K562 (cell line): ENCODE results near the gene CIAO1. TPM values are rescaled to one million over a fixed set of nuclear protein-coding genes. Genes with fewer than 3 reads are reported as not detected.

Experiments
- BCL6 ChIP-seq: fragments of 250-450 bp; sonication (Bioruptor Pico); IDR thresholded peaks from 2 replicates; pipeline ENCODE4 v1.4.0; 2020
- CBX5 ChIP-seq: IDR thresholded peaks from 2 replicates; pipeline ENCODE4 v1.6.1; 2014; ENCODE audit warnings: low read depth, borderline replicate concordance
- FOXK2 ChIP-seq, 2 experiments: fragments of 450-650 bp; IDR thresholded peaks in 1 of 2; conservative IDR thresholded peaks in 1 of 2; 2 replicates each; pipeline ENCODE4 v1.6.1; 2016; ENCODE audit warnings: low read depth in 2 of 2, mild to moderate bottlenecking in 1 of 2
- HCFC1 ChIP-seq: IDR thresholded peaks from 2 replicates; pipeline ENCODE4 v1.6.1; 2012; ENCODE audit warnings: low read depth, low read length, improper control_type of control experiment
- HDAC6 ChIP-seq: IDR thresholded peaks from 2 replicates; pipeline ENCODE4 v1.6.1; 2012; ENCODE audit warnings: low read depth, mild to moderate bottlenecking, control low read depth, inconsistent platforms, low read length, moderate library complexity
- HNRNPH1 ChIP-seq: fragments of 200-400 bp; formaldehyde crosslinking; optimal IDR thresholded peaks from 2 replicates; pipeline ENCODE3; 2017; ENCODE audit warnings: low read depth, mild to moderate bottlenecking, low read length, moderate library complexity
- HNRNPLL ChIP-seq: fragments of 200-400 bp; formaldehyde crosslinking; IDR thresholded peaks from 2 replicates; pipeline ENCODE4 v1.6.1; 2017; ENCODE audit warnings: low read length, low read depth, mild to moderate bottlenecking; ENCODE audit not compliant: poor library complexity, severe bottlenecking
- HSF4 ChIP-seq: fragments of 250-450 bp; sonication (Bioruptor Pico); IDR thresholded peaks from 2 replicates; pipeline ENCODE4 v2.1.2; 2022; ENCODE audit warnings: mild to moderate bottlenecking, moderate library complexity, borderline replicate concordance
- ILK ChIP-seq: fragments of 450-650 bp; IDR thresholded peaks from 2 replicates; pipeline ENCODE4 v1.6.1; 2016; ENCODE audit warnings: missing genetic modification characterization, low read depth, mild to moderate bottlenecking, missing compliant biosample characterization, moderate library complexity, borderline replicate concordance
- IRF2 ChIP-seq: sonication (generic); formaldehyde crosslinking; IDR thresholded peaks from 2 replicates; pipeline ENCODE4 v1.8.1; 2022; ENCODE audit warnings: mild to moderate bottlenecking, missing genetic modification reagents
- MCM5 ChIP-seq: fragments of 450-650 bp; IDR thresholded peaks from 2 replicates; pipeline ENCODE4 v1.6.1; 2016; ENCODE audit warnings: low read depth
- PHB ChIP-seq: fragments of 250-450 bp; sonication (Bioruptor Pico); IDR thresholded peaks from 2 replicates; pipeline ENCODE4 v1.5.0; 2021
- PHF20 ChIP-seq: fragments of 450-650 bp; IDR thresholded peaks from 2 replicates; pipeline ENCODE4 v1.6.1; 2018; ENCODE audit not compliant: partially characterized antibody
- POLR2H ChIP-seq: IDR thresholded peaks from 2 replicates; pipeline ENCODE4 v1.6.1; 2016; ENCODE audit warnings: missing genetic modification characterization, low read depth, mild to moderate bottlenecking, control low read depth, missing compliant biosample characterization, moderate library complexity
- PYGO2 ChIP-seq: fragments of 450-650 bp; IDR thresholded peaks from 2 replicates; pipeline ENCODE4 v1.6.1; 2016; ENCODE audit warnings: mild to moderate bottlenecking, missing genetic modification characterization, moderate library complexity, missing compliant biosample characterization
- SAFB ChIP-seq: fragments of 200-400 bp; formaldehyde crosslinking; IDR thresholded peaks from 2 replicates; pipeline ENCODE4 v1.6.1; 2017; ENCODE audit warnings: low read depth, low read length, borderline replicate concordance
- SIRT6 ChIP-seq: IDR thresholded peaks from one replicate; pipeline ENCODE4 v1.6.1; 2012; ENCODE audit warnings: low read depth, mild to moderate bottlenecking, control low read depth, inconsistent platforms, low read length, moderate library complexity
- TAF7 ChIP-seq: fragments of 450-650 bp; IDR thresholded peaks from 2 replicates; pipeline ENCODE4 v1.6.1; 2016; ENCODE audit warnings: missing genetic modification characterization, missing compliant biosample characterization
- TAL1 ChIP-seq: fragments of 450-650 bp; IDR thresholded peaks from 2 replicates; pipeline ENCODE4 v1.6.1; 2016; ENCODE audit warnings: mild to moderate bottlenecking
- TEAD1 ChIP-seq, 2 experiments: fragments of 450-650 bp in 1 of 2; sonication (generic) in 1 of 2; formaldehyde crosslinking; IDR thresholded peaks; 2 replicates each; pipeline versions ENCODE4 v1.4.0 to v1.8.0; 2020 to 2022; ENCODE audit warnings: mild to moderate bottlenecking in 2 of 2, missing genetic modification reagents in 1 of 2
- ZFX ChIP-seq: sonication (generic); formaldehyde crosslinking; IDR thresholded peaks from 2 replicates; pipeline ENCODE4 v1.8.0; 2022; ENCODE audit warnings: mild to moderate bottlenecking, missing genetic modification reagents, moderate library complexity
- ZNF253 ChIP-seq: fragments of 250-450 bp; sonication (Bioruptor Pico); conservative IDR thresholded peaks from 2 replicates; pipeline ENCODE4 v1.6.1; 2021; ENCODE audit warnings: mild to moderate bottlenecking
- ZNF57 ChIP-seq: fragments of 450-650 bp; formaldehyde crosslinking; IDR thresholded peaks from 2 replicates; pipeline ENCODE4 v1.4.0; 2020; ENCODE audit warnings: mild to moderate bottlenecking, moderate library complexity
- ZNF740 ChIP-seq, 3 experiments: fragments of 200-800 bp in 1 of 3; sonication (Bioruptor generic) in 1 of 3; sonication (generic) in 1 of 3; formaldehyde crosslinking in 1 of 3; IDR thresholded peaks; 2 replicates each; pipeline versions ENCODE4 v1.6.1 to v1.8.0; 2016 to 2022; ENCODE audit warnings: mild to moderate bottlenecking in 2 of 3, missing compliant biosample characterization in 2 of 3, missing genetic modification characterization in 2 of 3, missing genetic modification reagents in 1 of 3
- polyA plus RNA-seq, 8 experiments: library from polyadenylated mRNA; depleted of rRNA in 4 of 8; stranded (reverse) in 5 of 8; unstranded in 3 of 8; fragments of >200 nt; fragmentation: Nextera tagmentation in 2 of 8; fragmentation: Illumina TruSeq in 1 of 8; extraction: Ambion mirVana in 2 of 8; extraction: Trizol in 1 of 8; gene quantifications; 2 replicates each; pipeline versions ENCODE4 v1.2.1 to v1.2.3, GENCODE V29; 2011 to 2014; ENCODE audit warnings: inconsistent platforms in 1 of 8, missing spikeins in 1 of 8
- total RNA-seq, 7 experiments: library from RNA; depleted of rRNA in 6 of 7; stranded (reverse); fragments of >200 nt in 6 of 7; fragmentation: Illumina TruSeq in 2 of 7; extraction: Trizol in 2 of 7; gene quantifications; 2 replicates each; pipeline versions ENCODE4 v1.2.1 to v1.2.3, GENCODE V29; 2011 to 2021; ENCODE audit warnings: low replicate concordance in 1 of 7
- TF ChIP-seq, protein P1 (sequence below): sonication (generic); formaldehyde crosslinking; IDR thresholded peaks from 2 replicates; pipeline ENCODE4 v1.8.0; 2022; ENCODE audit warnings: mild to moderate bottlenecking, low read depth, missing genetic modification reagents
- TF ChIP-seq, protein P2 (sequence below): fragments of 250-450 bp; sonication (Bioruptor Pico); IDR thresholded peaks from 2 replicates; pipeline ENCODE4 v1.8.0; 2022; ENCODE audit warnings: inconsistent platforms, mild to moderate bottlenecking, moderate library complexity, borderline replicate concordance

CIAO1 gene
- total and polyA plus RNA-seq, 9 of the 15 experiments (the other 6 are each of a cell fraction or from before 2014, with no cell fraction given): 11.4 to 156 (median 92.8) TPM

- TF ChIP-seq, protein P1, sequence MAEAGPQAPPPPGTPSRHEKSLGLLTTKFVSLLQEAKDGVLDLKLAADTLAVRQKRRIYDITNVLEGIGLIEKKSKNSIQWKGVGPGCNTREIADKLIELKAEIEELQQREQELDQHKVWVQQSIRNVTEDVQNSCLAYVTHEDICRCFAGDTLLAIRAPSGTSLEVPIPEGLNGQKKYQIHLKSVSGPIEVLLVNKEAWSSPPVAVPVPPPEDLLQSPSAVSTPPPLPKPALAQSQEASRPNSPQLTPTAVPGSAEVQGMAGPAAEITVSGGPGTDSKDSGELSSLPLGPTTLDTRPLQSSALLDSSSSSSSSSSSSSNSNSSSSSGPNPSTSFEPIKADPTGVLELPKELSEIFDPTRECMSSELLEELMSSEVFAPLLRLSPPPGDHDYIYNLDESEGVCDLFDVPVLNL (CRISPR knock-in tag): no peak
- TF ChIP-seq ZFX (no peak), TAF7 (tag) (no peak), TEAD1 (CRISPR knock-in tag; IDR thresholded peaks at IDR 0.05) (no peak), HNRNPLL (no peak), ZNF253 (CRISPR knock-in tag) (no peak), ZNF57 (CRISPR knock-in tag) (no peak), PHF20 (no peak), IRF2 (no peak), HCFC1 (peak; percentile 25; the same call in 1 of the 2 replicates), POLR2H (tag) (peak; percentile 31; the same call in 1 of the 2 replicates), ILK (no peak), BCL6 (CRISPR knock-in tag) (no peak), TAL1 (no peak), CBX5 (no peak), ZNF740 (CRISPR knock-in tag; IDR thresholded peaks at IDR 0.05) (no peak), ZNF740 (tag; IDR thresholded peaks at IDR 0.05) (no peak), MCM5 (no peak), PHB (CRISPR knock-in tag) (no peak), HNRNPH1 (no peak), SIRT6 (no peak), FOXK2 (conservative IDR thresholded peaks at IDR 0.05 in 1 of 2, IDR thresholded peaks at IDR 0.05 in 1 of 2; ENCODE audit: low read depth in 2 of 2) (no peak), HDAC6 (no peak), HSF4 (CRISPR knock-in tag) (no peak), PYGO2 (no peak), SAFB (no peak)
- TF ChIP-seq, protein P2, sequence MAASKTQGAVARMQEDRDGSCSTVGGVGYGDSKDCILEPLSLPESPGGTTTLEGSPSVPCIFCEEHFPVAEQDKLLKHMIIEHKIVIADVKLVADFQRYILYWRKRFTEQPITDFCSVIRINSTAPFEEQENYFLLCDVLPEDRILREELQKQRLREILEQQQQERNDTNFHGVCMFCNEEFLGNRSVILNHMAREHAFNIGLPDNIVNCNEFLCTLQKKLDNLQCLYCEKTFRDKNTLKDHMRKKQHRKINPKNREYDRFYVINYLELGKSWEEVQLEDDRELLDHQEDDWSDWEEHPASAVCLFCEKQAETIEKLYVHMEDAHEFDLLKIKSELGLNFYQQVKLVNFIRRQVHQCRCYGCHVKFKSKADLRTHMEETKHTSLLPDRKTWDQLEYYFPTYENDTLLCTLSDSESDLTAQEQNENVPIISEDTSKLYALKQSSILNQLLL (CRISPR knock-in tag): no peak
Measured at GRCh38 chr2:96245609-96246390, 20.2 kb upstream of the CIAO1 start (continued).
